HG02623 (cell line): Measurements from ENCODE around the gene MYO5A.
"Not testable (repeated sequence)": the region's sequence is repeated elsewhere in the genome, so short reads cannot be mapped to it uniquely, and the experiment has no call there.

Source experiments
- ATAC-seq: cut with Tn5 transposase; IDR thresholded peaks from one replicate; pipeline ENCODE4 v1.9.1; 2021; ENCODE audit warnings: moderate library complexity; ENCODE audit not compliant: unreplicated experiment

The MYO5A gene

DNA sequence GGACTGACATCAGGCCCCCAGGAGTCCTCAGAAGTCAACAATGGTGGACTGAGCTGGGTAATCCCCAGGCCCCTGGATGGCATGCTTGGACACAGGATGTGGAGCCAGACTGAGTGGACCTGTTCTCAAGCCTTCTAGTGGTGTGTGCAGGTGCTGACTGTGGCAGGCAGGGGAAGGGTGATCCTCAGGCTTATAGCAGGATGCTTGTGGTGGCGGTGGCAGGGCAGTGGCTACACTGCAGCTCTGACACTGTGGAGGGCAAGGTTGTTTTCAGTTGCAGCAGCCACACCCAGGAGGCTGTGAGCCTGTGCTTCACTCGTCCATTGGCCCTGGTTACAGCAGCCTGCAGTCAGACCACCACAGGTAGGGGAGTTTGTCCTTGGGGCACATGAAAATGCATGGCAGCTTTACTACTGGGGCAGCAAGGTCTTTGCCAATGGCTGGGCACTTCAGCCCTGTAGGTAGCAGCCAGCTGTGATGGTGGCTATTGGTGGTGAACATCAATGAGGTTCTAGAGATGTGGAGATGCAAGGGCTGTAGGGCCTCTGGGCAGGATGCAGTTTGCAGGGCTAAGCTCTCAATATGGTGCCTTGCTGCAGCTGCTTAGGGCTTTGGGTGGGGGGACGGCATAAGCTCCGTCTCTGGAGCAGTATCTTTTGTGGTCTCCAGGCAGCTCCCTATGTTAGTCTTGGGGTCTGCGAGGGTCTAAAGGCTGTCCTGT is 17.5 kb upstream of the MYO5A start:
- no peak for ATAC-seq

DNA sequence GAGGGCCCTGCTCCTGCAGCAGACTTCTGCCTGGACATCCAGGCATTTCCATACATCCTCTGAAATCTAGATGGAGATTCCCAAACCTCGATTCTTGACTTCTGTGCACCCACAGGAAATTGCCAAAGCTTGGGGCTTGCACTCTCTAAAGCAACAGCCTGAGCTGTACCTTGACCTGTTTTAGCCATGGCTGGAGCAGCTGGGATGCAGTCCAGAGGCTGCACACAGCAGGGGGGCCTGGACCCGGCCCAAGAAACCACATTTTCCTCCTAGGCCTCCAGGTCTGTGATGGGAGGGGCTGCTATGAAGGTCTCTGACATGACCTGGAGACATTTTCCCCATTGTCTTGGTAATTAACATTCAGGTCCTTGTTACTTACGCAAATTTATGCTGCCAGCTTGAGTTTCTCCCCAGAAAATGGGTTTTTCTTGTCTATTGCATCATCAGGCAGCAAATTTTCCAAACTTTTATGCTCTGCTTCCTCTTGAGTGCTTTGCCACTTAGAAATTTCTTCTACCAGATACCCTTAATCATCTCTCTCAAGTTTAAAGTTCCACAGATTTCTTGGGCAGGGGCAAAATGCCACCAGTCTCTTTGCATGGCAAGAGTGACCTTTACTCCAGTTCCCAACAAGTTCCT is 11.8 kb upstream of the MYO5A start:
- ATAC-seq: no peak

DNA sequence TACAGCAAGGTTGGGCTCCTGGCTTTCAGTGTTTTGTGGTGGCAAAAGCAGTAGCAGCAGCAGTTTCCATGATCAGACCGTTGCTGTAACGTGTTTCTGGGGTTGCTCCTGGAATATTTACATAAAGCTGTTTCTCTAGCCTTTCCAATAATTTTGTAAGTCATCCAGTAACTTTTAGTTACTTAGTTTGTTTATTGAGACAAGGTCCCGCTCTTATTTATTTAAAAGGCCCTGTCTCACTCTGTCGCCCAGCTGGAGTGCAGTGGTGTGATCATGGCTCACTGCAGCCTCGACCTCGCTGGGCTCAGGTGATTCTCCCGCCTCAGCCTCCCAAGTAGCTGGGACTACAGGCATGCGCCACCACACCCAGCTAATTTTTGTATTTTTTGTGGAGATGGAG is 8.8 kb upstream of the MYO5A start:
- ATAC-seq: no peak

DNA sequence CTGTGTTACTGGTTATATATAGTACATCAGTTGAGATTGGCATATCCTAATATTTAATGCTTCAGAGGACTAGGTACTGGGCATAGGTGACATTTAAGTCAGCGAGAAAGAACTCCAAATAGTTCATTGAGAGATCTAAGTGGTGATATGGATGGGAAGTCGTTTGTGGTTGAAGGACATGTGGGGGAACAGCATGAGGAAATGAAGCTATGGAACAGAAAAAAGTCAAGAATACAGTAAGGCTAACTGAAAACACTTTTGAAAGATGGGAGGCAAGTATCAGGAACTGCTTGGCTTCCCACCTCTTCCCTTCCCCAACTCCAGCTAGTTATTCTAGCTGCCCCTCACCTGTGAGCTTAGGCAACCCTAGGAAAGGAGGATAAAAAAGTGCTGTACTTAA is 3.7 kb upstream of the MYO5A start:
- no peak for ATAC-seq

DNA sequence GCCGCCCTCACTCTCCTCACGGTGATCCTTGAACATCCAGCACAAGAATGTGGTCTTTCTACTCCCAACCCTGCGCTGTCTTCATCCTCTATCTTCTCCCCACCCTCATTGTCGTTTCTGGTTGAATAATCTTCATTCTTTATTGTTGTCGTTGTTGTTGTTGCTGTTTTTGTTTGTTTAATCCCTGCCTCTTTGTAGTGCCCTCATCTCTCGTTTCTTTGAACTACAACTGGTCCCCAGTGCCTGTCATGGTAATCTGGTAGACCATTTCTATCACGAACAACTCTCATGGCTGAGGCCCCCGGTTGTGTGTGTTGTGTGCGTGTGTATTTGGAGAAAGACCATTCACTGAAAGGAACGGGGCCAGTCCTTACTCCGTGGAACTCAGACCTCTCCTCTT is 1.3 kb upstream of the MYO5A start:
- no peak for ATAC-seq

DNA sequence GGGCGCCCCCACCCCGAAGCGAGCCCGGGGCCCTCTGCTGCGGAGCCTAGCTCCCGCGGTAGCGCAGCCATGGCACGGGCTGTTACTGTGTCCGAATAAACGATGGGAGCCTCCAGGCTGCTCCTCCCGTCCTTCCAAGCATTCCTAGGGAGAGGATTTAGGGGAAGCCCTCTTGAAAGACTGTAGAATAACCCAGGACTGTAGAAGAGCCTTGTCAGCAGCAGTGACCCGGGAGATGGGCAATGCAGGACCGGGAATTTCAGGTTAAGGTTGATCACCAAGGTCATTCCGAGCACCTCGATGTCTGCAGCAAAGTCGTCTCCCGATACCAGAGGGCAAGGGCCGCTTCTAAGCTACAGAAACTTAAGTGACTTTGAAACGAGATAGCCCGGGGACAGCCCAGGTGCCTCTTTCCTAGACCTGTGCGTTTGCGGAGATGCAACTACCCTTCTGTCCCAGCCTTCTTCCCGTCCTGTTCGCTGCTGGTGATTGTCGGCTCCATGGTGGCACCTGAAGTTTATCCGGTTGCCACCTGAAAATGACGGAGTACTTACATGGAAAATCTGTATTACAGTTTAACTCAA is 753 bp upstream of the MYO5A start:
- no peak for ATAC-seq

DNA sequence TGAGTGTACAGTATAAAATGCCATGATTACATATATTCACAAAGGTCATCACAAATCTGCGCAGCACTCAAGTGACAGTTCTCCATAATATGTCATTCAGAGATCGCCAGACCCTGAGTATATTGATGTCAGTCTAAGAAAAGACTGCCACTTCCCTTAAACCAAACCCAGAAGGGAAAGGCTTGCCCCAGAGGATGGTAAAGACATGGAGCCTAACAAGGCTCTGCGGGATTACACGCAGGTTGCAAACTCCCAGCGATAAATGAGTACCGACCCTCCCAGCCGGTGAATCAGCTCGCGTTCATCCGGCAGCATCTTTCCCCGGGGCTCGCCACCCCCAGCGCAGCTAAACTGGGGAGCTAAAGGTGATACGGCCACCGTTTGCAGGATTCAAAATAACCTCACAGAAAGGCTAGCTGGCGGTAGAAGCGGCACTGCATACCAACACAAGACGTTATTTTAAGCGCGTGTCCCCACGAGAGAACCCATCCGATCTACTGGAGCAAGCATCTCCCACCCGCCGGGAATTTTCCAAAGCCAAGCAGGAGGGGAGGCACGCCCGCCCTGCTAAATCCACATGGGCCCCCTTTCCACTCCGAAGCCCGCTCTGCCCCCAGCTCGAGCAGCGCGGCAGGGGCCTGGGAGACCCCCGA is 643 bp downstream of the MYO5A start:
- ATAC-seq: no peak

DNA sequence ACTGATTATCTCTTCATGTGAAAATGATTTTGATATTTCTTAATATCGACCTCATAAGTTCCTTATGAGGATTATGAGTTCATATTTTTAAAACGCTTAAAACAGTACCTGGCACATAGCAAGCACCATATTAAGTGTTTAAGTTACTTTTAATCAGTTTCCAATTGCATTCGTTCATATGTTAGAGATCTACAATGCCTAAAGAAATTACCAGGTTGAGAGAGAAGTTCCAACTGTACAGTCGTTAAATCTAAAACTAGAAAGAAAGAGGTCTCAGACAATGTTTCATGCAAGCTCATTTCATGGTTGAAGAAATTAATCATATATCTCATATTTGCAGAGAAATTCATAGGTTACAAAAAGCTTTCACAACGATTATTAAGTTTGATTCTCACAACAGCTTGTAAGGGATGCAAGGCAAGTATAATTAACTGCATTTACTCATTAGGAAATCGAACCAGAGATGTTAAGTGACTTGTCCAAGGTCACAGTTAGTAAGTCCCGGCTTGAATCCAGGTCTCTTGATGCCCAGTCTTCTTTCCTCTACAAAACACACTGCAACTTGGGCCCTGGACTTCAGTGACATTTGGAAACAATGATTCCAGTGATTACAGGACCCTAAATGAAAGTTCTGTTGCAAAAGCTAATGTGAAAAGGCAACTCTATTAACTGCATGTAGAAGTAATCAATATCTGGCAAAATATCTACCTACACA is 1.3 kb downstream of the MYO5A start:
- no peak for ATAC-seq

DNA sequence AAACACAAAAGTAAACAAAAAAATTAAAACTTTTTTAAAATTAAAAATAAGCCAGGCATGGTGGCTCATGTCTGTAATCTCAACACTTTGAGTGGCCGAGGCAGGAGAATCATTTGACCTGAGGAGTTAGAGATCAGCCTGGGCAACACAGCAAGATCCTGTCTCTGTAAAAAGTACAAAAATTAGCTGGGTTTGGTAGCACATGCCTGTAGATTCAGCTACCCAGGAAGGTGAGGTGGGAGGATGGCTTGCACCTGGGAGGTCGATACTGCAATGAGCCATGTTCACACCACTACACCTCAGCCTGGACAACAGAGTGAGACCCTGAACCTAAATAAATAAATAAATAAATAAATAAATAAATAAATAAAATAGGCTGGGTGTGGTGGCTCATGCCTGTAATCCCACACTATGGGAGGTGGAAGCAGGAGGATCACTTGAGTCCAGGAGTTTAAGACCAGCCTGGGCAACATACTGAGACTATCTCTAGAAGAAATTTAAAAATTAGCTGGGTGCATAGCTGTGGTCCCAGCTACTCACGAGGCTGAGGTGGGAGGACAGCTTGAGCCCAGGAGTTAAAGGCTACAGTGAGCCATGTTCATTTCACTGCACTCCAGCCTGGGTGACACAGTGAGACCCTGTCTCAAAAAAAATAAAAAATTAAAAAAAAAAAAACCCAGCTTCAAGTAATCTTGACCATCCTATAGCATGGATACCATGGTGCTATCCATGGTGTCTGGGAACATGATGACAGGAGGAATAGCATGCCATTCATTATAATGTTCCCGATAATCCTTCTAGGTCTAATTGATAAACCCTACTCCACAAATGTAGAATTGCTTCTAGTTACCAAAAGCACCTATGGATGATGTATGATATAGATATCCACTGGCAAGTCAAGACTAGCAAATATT is 4.2 kb downstream of the MYO5A start:
- no peak for ATAC-seq

DNA sequence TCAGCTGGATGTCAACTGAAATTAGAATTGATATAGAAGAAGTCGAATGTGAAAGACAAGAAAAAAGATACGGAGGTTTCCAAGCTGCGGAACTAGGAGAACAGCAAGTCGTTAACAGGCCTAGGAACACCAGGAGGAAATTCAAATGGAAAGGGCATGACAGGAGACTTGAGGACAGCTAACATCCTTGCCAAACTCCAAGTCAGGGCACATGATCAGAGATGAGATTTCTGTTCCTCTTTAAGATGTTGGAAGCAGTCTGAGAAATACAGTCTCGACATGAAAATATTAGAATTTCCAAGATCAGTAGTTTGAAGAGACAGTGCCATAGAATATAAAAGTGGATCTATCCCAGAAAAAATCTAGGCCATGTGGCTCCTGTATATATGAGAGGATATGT is 5.0 kb downstream of the MYO5A start:
- ATAC-seq: no peak

DNA sequence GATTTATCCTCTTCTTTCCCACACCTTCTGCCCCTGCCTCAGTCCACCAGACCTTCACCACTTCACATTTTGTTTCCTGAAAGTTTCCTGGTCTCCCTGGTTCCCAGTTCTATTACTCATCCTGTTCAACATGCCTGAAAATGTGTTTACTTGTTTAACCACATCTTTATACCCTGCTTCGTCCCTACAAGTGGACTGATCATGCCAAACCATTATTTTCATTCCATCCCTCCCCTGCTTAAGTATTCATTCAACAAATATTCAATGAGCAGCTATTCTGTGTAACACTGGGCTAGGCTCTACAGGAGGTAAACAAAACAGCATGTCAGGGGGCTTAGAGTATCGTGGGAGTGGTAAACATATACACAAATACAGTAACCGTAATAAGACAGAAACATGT is 5.5 kb downstream of the MYO5A start:
- ATAC-seq: no peak

DNA sequence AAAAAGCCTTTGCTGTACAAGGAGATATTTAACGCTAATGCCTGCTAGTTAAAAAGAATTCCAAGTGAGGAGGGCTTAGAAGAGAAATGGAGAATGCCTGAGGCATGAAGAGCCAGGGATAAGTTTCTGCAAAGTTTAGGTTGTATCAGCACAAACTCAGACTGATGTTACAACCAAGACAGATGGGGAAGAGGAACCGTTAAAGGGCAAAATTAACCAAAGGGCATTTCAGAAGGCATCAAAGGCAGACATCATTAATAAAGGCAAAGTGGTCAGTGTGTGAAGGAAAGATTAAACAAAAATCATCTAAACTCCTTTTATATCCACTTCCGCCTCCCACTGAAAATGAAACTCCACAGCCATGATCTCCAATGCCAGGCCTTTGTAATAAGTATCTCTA is 7.0 kb downstream of the MYO5A start:
- no peak for ATAC-seq

DNA sequence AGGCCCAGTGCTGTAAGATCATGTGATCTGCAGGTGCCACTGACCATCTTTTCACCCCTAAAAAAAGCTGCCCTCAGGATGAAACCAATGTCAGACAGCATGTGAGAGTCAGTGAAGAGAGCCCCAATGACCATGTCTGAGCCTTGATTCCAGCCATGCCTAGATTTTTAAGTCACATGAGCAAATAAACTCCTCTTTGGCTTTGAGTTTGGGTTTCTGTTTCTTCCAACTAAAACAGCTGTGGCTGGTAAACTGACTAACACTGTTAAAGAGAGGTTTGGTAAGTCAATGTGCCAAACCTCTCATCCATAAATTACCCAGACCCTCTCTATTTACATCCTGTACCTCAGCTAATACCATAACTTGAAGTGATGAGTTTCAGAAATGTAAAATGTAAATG is 8.3 kb downstream of the MYO5A start:
- ATAC-seq: no peak

DNA sequence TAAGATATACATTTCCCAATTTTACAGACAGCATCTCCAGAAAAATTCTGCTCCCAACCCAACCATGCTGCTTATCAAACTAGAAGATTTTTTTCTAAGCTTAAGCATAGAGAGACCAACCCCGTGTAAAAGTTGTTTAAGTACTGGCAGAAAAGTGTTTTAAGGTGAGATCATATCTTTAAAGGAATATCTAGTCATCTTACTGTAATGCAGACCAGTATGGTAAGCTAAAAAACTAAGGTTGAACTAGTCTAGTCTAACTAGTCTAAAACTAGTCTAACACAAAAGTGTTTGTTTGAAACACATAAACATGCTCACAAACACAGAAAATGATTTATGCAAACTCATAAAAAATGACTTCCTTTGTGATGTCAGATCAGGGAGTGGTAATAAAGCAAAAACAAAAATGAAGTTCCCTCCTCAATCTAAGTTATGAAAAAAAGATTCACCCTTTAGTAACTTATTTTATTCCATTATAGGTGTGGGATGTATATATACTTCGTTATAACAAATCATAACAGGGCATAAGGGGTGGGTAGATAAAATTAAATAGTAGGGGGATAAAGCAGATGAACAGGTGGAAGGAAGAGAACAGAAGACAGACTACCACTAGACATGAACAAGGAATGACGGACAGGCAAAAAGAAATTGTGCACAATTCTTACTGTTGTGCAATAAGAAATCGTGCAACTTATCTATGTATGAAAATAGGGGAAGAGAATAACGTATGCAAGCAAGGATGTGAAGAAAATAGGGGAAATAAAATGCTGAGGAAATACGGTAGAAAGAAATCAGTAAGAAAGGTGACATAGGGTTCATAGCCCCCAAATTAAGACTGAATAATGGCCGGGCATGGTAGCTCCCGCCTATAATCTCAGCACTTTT is 10.0 kb downstream of the MYO5A start:
- ATAC-seq: no peak

DNA sequence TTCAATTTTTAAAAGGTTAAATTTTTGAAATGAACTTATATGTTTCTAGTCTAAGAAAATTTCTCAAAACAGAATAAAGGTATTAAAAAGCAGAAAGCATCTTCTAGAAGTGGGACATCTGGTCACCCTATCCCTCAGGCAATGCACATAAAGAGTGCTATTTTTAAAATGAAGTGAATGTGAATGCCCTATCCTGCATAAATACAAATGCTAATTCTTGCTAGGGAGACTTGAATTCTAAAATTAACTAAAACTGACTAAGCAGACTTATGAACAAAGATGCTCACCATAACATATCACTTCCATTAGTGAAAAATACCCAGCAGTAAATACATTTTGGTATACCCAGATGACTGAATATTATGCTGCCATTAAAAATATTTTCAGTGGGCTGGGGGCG is 11.7 kb downstream of the MYO5A start:
- ATAC-seq: no peak

DNA sequence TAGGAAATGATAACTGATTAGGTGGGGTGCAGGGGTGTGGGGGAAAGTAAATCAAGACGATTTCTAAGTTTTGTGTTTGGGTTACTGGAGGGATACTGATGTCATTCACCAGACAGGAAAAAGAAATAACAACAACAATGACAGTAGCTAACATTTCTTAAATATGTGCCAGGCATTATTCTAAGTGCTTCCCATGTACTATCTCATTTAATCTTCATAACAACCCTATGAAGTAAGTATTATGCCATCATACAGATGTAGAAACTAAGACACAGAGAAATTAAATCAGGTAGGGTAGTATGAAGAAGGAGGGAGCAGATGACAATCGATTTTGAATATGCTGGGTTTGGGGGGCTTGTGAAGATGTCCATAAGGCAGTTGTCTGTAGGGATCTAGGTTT is 13.3 kb downstream of the MYO5A start:
- ATAC-seq: no peak

DNA sequence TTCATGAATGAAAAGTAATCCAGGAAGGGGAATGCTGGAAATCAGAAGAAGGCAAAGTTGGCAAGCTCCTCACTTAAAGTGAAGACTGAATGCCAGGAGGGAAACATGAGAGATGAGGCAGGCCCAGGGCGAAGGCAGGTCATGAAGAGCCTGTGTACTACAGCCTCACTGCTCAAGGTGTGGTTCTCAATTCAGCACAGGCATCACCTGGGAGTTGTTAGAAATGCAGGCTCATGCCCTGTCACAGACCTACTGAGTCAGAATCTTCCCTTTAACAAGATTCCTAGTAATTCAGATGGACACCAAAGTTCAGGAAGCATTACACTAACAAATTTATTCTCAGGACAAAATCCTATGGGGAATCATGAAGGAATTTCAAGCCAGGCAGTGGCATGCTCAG is 14.2 kb downstream of the MYO5A start:
- no peak for ATAC-seq

DNA sequence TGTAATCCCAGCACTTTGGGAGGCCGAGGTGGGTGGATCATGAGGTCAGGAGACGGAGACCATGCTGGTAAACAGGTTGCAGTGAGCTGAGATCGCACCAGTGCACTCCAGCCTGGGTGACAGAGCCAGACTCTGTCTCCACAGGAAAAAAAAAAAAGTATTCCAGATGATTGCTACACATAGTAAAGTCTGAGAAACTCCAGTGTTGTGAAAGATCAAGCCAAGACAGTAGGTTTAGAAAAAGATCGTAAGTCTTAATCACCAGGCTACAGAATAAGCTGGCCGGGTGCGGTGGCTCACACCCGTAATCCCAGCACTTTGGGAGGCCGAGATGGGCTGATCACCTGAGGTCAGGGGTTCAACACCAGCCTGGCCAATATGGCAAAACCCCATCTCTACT is 15.8 kb downstream of the MYO5A start:
- ATAC-seq: not testable (repeated sequence)

DNA sequence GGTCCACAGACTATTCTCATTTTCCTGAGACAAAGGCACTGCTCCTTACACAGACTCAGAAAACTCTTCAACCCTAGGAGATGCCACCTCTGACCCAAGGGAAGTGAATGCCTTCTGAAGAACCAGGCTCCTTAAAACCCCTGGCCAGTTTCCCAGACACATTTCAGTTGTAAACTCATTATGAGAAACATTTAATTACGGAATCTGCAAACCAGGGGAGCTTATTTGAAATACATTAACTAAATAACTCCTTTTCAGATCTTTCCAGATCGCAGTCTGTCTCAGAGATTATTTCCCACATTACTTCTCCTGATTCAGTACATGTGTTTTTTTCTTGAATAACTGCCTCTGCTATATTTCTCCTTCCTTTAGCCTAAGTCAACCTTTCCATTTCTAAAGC is 17.6 kb downstream of the MYO5A start:
- no peak for ATAC-seq
